Prostate gland (tissue), 2 donors: ENCODE data around the gene LASP1.

Experiments
- CTCF ChIP-seq, 4 experiments: fragments of 200-600 bp in 2 of 4; fragments of 450-650 bp in 2 of 4; sonication (generic) in 2 of 4; IDR thresholded peaks; 1 replicate in 3 of 4; 2 replicates in 1 of 4; pipeline ENCODE4 v1.5.1; 2016 to 2019; ENCODE audit warnings: antibody characterized with exemption in 4 of 4, mild to moderate bottlenecking in 2 of 4, moderate library complexity in 2 of 4
- POLR2AphosphoS5 ChIP-seq: sonication (generic); formaldehyde crosslinking; IDR thresholded peaks from one replicate; pipeline ENCODE4 v1.6.1; 2017; ENCODE audit warnings: antibody characterized with exemption

DNA sequence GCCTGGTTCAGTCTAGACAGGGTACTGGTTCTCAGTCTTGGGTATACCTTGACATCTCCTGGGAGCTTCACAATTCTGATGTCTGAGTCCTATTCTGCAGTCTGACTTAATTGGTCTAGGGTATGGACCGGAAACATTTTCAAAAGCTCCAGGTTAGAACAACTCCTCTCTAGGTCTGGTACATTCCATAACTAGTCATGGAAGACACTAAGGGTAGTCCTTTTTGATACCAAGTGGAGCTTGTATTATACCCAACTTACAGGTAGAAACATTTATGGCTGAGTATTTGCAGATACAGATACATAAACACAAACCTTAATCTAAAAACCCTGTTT lies 21.3 kb upstream of the LASP1 start:
- TF ChIP-seq POLR2AphosphoS5 (no peak), CTCF (IDR thresholded peaks at IDR 0.05) (no peak)
